CD14-positive monocyte (primary cell): Measurements from ENCODE around the gene MPPED1. TPM values are rescaled to one million over a fixed set of nuclear protein-coding genes. Genes with fewer than 3 reads are reported as not detected.

ENCODE experiments used
- DNase-seq, 3 donors: peaks; one replicate each; pipeline ENCODE4 v3.0.0-alpha.2; 2011 to 2022
- H2AFZ ChIP-seq: 2 replicates; pipeline ENCODE4 v1.6.0; 2012; ENCODE audit warnings: mild to moderate bottlenecking, low read depth, low read length, inconsistent platforms; ENCODE audit not compliant: insufficient read depth, poor library complexity, severe bottlenecking
- H3K27ac ChIP-seq, 2 donors: 1 replicate in 1 of 2; 2 replicates in 1 of 2; pipeline ENCODE4 v1.5.1; 2012 to 2013; ENCODE audit warnings: low read length in 2 of 2, control low read depth in 1 of 2, inconsistent platforms in 1 of 2, low read depth in 1 of 2, mild to moderate bottlenecking in 1 of 2
- H3K27me3 ChIP-seq, 2 donors: one replicate each; pipeline versions ENCODE4 v1.6.0 to v1.6.1; 2011 to 2013; ENCODE audit warnings: low read length in 2 of 2; ENCODE audit not compliant: control insufficient read depth in 2 of 2, insufficient read depth in 2 of 2
- H3K36me3 ChIP-seq, 2 donors: replicated peaks in 1 of 2; 1 replicate in 1 of 2; 2 replicates in 1 of 2; pipeline versions ENCODE4 v1.5.1 to v1.6.1; 2012 to 2013; ENCODE audit warnings: low read length in 2 of 2, control low read depth in 1 of 2, inconsistent platforms in 1 of 2, mild to moderate bottlenecking in 1 of 2; ENCODE audit not compliant: insufficient read depth in 2 of 2, control insufficient read depth in 1 of 2
- H3K4me1 ChIP-seq, 2 donors: 1 replicate in 1 of 2; 2 replicates in 1 of 2; pipeline versions ENCODE4 v1.5.1 to v1.6.1; 2012 to 2013; ENCODE audit warnings: low read length in 2 of 2, control low read depth in 1 of 2, inconsistent platforms in 1 of 2, mild to moderate bottlenecking in 1 of 2, moderate library complexity in 1 of 2; ENCODE audit not compliant: insufficient read depth in 2 of 2, control insufficient read depth in 1 of 2
- H3K4me2 ChIP-seq: replicated peaks from 2 replicates; pipeline ENCODE3; 2012; ENCODE audit warnings: low read length, moderate library complexity, mild to moderate bottlenecking; ENCODE audit not compliant: poor library complexity, severe bottlenecking; ENCODE audit errors: extremely low read depth
- H3K4me3 ChIP-seq, 3 experiments: fragments of 200-600 bp in 1 of 3; sonication (generic) in 1 of 3; replicated peaks in 1 of 3; 1 replicate in 2 of 3; 2 replicates in 1 of 3; pipeline ENCODE4 v1.5.1; 2011 to 2013; ENCODE audit warnings: low read length in 3 of 3, mild to moderate bottlenecking in 3 of 3, control low read depth in 2 of 3, low read depth in 2 of 3, inconsistent platforms in 1 of 3, moderate library complexity in 1 of 3
- H3K79me2 ChIP-seq: 2 replicates; pipeline ENCODE4 v1.6.0; 2012; ENCODE audit warnings: mild to moderate bottlenecking, control low read depth, inconsistent platforms, low read length, moderate library complexity; ENCODE audit not compliant: insufficient read depth
- H3K9ac ChIP-seq: 2 replicates; pipeline ENCODE4 v1.6.0; 2017; ENCODE audit warnings: low read length, mild to moderate bottlenecking; ENCODE audit not compliant: insufficient read depth, poor library complexity, severe bottlenecking
- H3K9me3 ChIP-seq, 2 donors: replicated peaks in 1 of 2; 1 replicate in 1 of 2; 2 replicates in 1 of 2; pipeline versions ENCODE4 v1.5.1 to v1.6.1; 2012 to 2013; ENCODE audit warnings: low read length in 2 of 2, control low read depth in 1 of 2; ENCODE audit not compliant: control insufficient read depth in 1 of 2, insufficient read depth in 1 of 2
- H4K20me1 ChIP-seq: 2 replicates; pipeline ENCODE4 v1.6.0; 2012; ENCODE audit warnings: mild to moderate bottlenecking, low read length, control low read depth, moderate library complexity; ENCODE audit not compliant: insufficient read depth
- H3K27ac Mint-ChIP-seq, 7 donors: one replicate each; pipeline ENCODE4 v1.8.0; 2020; ENCODE audit warnings: mild to moderate bottlenecking in 7 of 7, mixed read lengths in 7 of 7, moderate library complexity in 6 of 7, inconsistent platforms in 2 of 7
- H3K27me3 Mint-ChIP-seq, 3 donors: one replicate each; pipeline ENCODE4 v1.8.0; 2021 to 2022; ENCODE audit warnings: low read depth in 3 of 3, mild to moderate bottlenecking in 3 of 3, mixed read lengths in 3 of 3, moderate library complexity in 3 of 3, inconsistent platforms in 1 of 3
- H3K36me3 Mint-ChIP-seq, 2 donors: one replicate each; pipeline ENCODE4 v1.8.0; 2020; ENCODE audit warnings: mixed read lengths in 2 of 2, inconsistent platforms in 1 of 2, mild to moderate bottlenecking in 1 of 2
- H3K4me1 Mint-ChIP-seq: one replicate; pipeline ENCODE4 v1.8.0; 2020; ENCODE audit warnings: mild to moderate bottlenecking, mixed read lengths
- H3K4me3 Mint-ChIP-seq, 2 donors: one replicate each; pipeline ENCODE4 v1.8.0; 2020; ENCODE audit warnings: mild to moderate bottlenecking in 2 of 2, mixed read lengths in 2 of 2, moderate library complexity in 1 of 2
- H3K9me3 Mint-ChIP-seq, 7 donors: one replicate each; pipeline ENCODE4 v1.8.0; 2020 to 2022; ENCODE audit warnings: mixed read lengths in 7 of 7, mild to moderate bottlenecking in 6 of 7, moderate library complexity in 6 of 7, inconsistent platforms in 2 of 7
- WGBS: methylation state at CpG from one replicate; pipeline ENCODE4 v1.1.5; 2013; ENCODE audit warnings: missing lambda C conversion rate; ENCODE audit not compliant: insufficient coverage; 5-methylcytosine and 5-hydroxymethylcytosine counted together
- intact Hi-C, 2 donors: fragments of 100-400 bp; cut with micrococcal nuclease; formaldehyde crosslinking; loops; one replicate each; pipeline versions ENCODE4 v1.15.0 to v1.15.1; 2023
- polyA plus RNA-seq, 3 donors: library from polyadenylated mRNA; depleted of rRNA in 1 of 3; unstranded in 2 of 3; stranded (reverse) in 1 of 3; fragments of 300-500 nt in 2 of 3; fragments of >200 nt in 1 of 3; fragmentation: Illumina TruSeq in 2 of 3; gene quantifications; 1 replicate in 2 of 3; 2 replicates in 1 of 3; pipeline ENCODE4 v1.2.3, GENCODE V29; 2012 to 2021
- TF ChIP-seq, protein P1 (sequence below): fragments of 200-600 bp; IDR thresholded peaks from one replicate; pipeline ENCODE4 v1.8.0; 2022; ENCODE audit warnings: antibody characterized with exemption, mild to moderate bottlenecking

The MPPED1 gene
- polyA plus RNA-seq, 3 donors: not detected

GRCh38 chr22:43500792-43501785, 89.3 kb downstream of the MPPED1 start:
- no peaks in the 10 kb centered on the region for H3K4me1 Mint-ChIP-seq
- no peak overlapping the region for H3K4me3 ChIP-seq
- intact Hi-C loops: no loop called here

DNA sequence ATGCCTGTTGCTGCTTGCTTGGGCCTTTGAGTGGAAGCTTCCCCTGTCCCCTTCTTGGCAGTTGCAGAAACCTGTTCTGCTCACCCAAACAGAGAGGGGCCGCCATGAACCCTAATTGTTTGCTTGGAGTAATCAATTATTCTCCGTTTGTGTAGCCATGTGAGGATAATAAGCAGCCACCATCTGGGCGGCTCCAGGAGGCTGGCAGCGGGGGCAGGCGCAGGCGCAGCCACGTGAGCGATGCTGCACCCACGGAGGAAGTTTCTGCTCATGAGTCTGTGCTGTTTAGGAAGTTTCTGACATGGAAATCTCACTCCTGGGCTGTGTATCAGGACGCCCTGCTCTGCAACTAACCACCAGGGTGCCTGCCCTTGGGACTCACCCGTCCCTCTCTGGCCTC, 90.1 kb downstream of the MPPED1 start:
- H3K79me2 ChIP-seq: no peaks in the 10 kb centered on the region
- Mint-ChIP-seq H3K36me3 (no peaks in the 10 kb centered on the region), H3K27me3 (peaks cover 0 to 6% (median 3%) of the 10 kb centered on the region in 3 donors), H3K4me1 (no peaks in the 10 kb centered on the region), H3K27ac (no peak overlapping the region), H3K9me3 (peaks cover 3 to 19% (median 5%) of the 10 kb centered on the region in 7 donors), H3K4me3 (no peak overlapping the region)
- no peak overlapping the region for H3K9ac ChIP-seq
- H3K36me3 ChIP-seq: no peaks in the 10 kb centered on the region
- TF ChIP-seq, protein P1, sequence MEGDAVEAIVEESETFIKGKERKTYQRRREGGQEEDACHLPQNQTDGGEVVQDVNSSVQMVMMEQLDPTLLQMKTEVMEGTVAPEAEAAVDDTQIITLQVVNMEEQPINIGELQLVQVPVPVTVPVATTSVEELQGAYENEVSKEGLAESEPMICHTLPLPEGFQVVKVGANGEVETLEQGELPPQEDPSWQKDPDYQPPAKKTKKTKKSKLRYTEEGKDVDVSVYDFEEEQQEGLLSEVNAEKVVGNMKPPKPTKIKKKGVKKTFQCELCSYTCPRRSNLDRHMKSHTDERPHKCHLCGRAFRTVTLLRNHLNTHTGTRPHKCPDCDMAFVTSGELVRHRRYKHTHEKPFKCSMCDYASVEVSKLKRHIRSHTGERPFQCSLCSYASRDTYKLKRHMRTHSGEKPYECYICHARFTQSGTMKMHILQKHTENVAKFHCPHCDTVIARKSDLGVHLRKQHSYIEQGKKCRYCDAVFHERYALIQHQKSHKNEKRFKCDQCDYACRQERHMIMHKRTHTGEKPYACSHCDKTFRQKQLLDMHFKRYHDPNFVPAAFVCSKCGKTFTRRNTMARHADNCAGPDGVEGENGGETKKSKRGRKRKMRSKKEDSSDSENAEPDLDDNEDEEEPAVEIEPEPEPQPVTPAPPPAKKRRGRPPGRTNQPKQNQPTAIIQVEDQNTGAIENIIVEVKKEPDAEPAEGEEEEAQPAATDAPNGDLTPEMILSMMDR: no peak
- H3K4me1 ChIP-seq: no peaks in the 10 kb centered on the region
- no peaks in the 10 kb centered on the region for H4K20me1 ChIP-seq
- H3K9me3 ChIP-seq: peaks cover 0 to 9% of the 10 kb centered on the region in 2 donors
- intact Hi-C loops: no loop called here
- 75% methylated on average over 11 of the region's 11 CpGs for WGBS
- H3K27ac ChIP-seq: no peak overlapping the region
- H3K4me2 ChIP-seq: no peak overlapping the region
- no peak overlapping the region for H3K4me3 ChIP-seq
- H3K27me3 ChIP-seq: no peaks in the 10 kb centered on the region
- DNase-seq: no peak
- no peak overlapping the region for H2AFZ ChIP-seq

More at GRCh38 chr22:43500792-43501785, 89.3 kb downstream of the MPPED1 start:
- DNase-seq: no peak
- Histone ChIP-seq H3K27ac (no peak overlapping the region), H4K20me1 (no peaks in the 10 kb centered on the region), H3K79me2 (no peaks in the 10 kb centered on the region), H3K27me3 (no peaks in the 10 kb centered on the region), H2AFZ (no peak overlapping the region), H3K4me2 (no peak overlapping the region), H3K4me1 (no peaks in the 10 kb centered on the region), H3K9me3 (peaks cover 0 to 9% of the 10 kb centered on the region in 2 donors), H3K9ac (no peak overlapping the region), H3K36me3 (no peaks in the 10 kb centered on the region)
- no peak overlapping the region for H3K4me3 Mint-ChIP-seq
- H3K9me3 Mint-ChIP-seq: peaks cover 3 to 19% (median 5%) of the 10 kb centered on the region in 7 donors
- TF ChIP-seq, protein P1: no peak
- 83% methylated on average over 11 of the region's 22 CpGs for WGBS
- H3K36me3 Mint-ChIP-seq: no peaks in the 10 kb centered on the region
- peaks cover 0 to 6% (median 3%) of the 10 kb centered on the region in 3 donors for H3K27me3 Mint-ChIP-seq
- H3K27ac Mint-ChIP-seq: peak overlapping the region in 1 of 7 donors; percentile 51
